K562 (cell line): Measurements from ENCODE around the gene KLC3. TPM values are rescaled to one million over a fixed set of nuclear protein-coding genes. Genes with fewer than 3 reads are reported as not detected.

Source experiments
- ATAC-seq: fragments of 200-7000 bp; cut with Tn5 transposase; 3 replicates; pipeline ENCODE4 v1.9.1; 2020; ENCODE audit warnings: moderate library complexity
- BruUV-seq: library from RNA; stranded (reverse); fragments of 400-500 nt; replicated peaks from 2 replicates; lab custom pipeline; 2021; lab: Mats Ljungman, UMichigan
- CTCF ChIA-PET: fragments of 300-600 bp; formaldehyde crosslinking; extraction: SDS; loops from one replicate; lab custom pipeline; 2021; ENCODE audit warnings: low intra/inter-chr PET ratio; lab: Yijun Ruan, JAX
- POLR2A ChIA-PET: fragments of 300-600, 350-650 bp; sonication (Branson Sonifier 250); formaldehyde crosslinking; extraction: SDS; loops from one replicate; lab custom pipeline; 2021; ENCODE audit warnings: antibody characterized with exemption, inconsistent platforms; lab: Yijun Ruan, JAX
- DNase-seq, 4 experiments: peaks; one replicate each; pipeline versions ENCODE4 v3.0.0 to v3.0.0-alpha.2; 2011 to 2018; ENCODE audit warnings: low spot score in 3 of 4, mixed read lengths in 3 of 4; ENCODE audit errors: extremely low read depth in 1 of 4
- FAIRE-seq: peaks from 2 replicates; lab custom pipeline; 2011; peaks lifted over from hg19 to GRCh38; lab: Jason Lieb, UNC
- H2AFZ ChIP-seq: 2 replicates; pipeline ENCODE4 v1.6.0; 2011; ENCODE audit warnings: low read depth, low read length, control low read depth, inconsistent platforms
- H3K27ac ChIP-seq: fragments of 200-600 bp; 3 replicates; pipeline ENCODE4 v1.8.0; 2011; ENCODE audit warnings: low read depth, mild to moderate bottlenecking, control low read depth, inconsistent platforms, low read length, moderate library complexity, mixed read lengths; ENCODE audit errors: extremely low read depth
- H3K27me3 ChIP-seq, 2 experiments: fragments of 300-600 bp in 1 of 2; 2 replicates in 1 of 2; 3 replicates in 1 of 2; pipeline versions ENCODE4 v1.6.0 to v1.8.0; 2011; ENCODE audit warnings: inconsistent platforms in 2 of 2, low read length in 2 of 2, mild to moderate bottlenecking in 1 of 2, mixed read lengths in 1 of 2, moderate library complexity in 1 of 2; ENCODE audit not compliant: control insufficient read depth in 2 of 2, insufficient read depth in 2 of 2
- H3K36me3 ChIP-seq: fragments of 300-600 bp; 3 replicates; pipeline ENCODE4 v1.8.0; 2011; ENCODE audit warnings: mild to moderate bottlenecking, low read length, inconsistent platforms; ENCODE audit not compliant: control insufficient read depth, insufficient read depth
- H3K4me1 ChIP-seq, 2 experiments: fragments of 200-600 bp in 1 of 2; replicated peaks in 1 of 2; 2 replicates in 1 of 2; 3 replicates in 1 of 2; pipeline versions ENCODE4 v1.5.1 to v1.8.0; 2011; ENCODE audit warnings: inconsistent platforms in 2 of 2, low read length in 2 of 2, mild to moderate bottlenecking in 1 of 2, mixed read lengths in 1 of 2, moderate library complexity in 1 of 2; ENCODE audit not compliant: control insufficient read depth in 2 of 2, insufficient read depth in 2 of 2
- H3K4me2 ChIP-seq: 2 replicates; pipeline ENCODE4 v1.6.1; 2011; ENCODE audit warnings: low read length, control low read depth, inconsistent platforms, mixed read lengths; ENCODE audit not compliant: insufficient read depth
- H3K4me3 ChIP-seq: fragments of 200-600 bp; sonication (generic), shearing (Covaris generic); 2 replicates; pipeline ENCODE4 v1.5.1; 2016; ENCODE audit warnings: control low read depth, inconsistent platforms
- H3K79me2 ChIP-seq: fragments of 200-600 bp; 3 replicates; pipeline ENCODE4 v1.8.0; 2011; ENCODE audit warnings: low read length, inconsistent platforms; ENCODE audit not compliant: control insufficient read depth, insufficient read depth
- H3K9ac ChIP-seq, 2 experiments: 2 replicates each; pipeline versions ENCODE4 v1.6.0 to v1.6.1; 2011; ENCODE audit warnings: low read depth in 2 of 2, low read length in 2 of 2, control low read depth in 1 of 2, inconsistent platforms in 1 of 2, mild to moderate bottlenecking in 1 of 2, mixed read lengths in 1 of 2; ENCODE audit not compliant: insufficient read depth in 1 of 2
- H3K9me1 ChIP-seq: one replicate; pipeline ENCODE4 v1.6.0; 2011; ENCODE audit warnings: inconsistent platforms, mild to moderate bottlenecking, low read length, moderate library complexity; ENCODE audit not compliant: control insufficient read depth, insufficient read depth
- H3K9me3 ChIP-seq: replicated peaks from 2 replicates; pipeline ENCODE4 v1.5.1; 2011; ENCODE audit warnings: low read depth, low read length, inconsistent platforms; ENCODE audit not compliant: control insufficient read depth, insufficient read depth
- H4K20me1 ChIP-seq: replicated peaks from 2 replicates; pipeline ENCODE4 v1.6.1; 2011; ENCODE audit warnings: low read length, inconsistent platforms, mixed read lengths; ENCODE audit not compliant: control insufficient read depth, insufficient read depth
- KDM2B ChIP-seq: fragments of 250-450 bp; sonication (Bioruptor Pico); IDR thresholded peaks from 2 replicates; pipeline ENCODE4 v1.8.0; 2021; ENCODE audit warnings: mild to moderate bottlenecking, moderate library complexity
- WGBS: fragments of 100-300 bp; shearing (Covaris generic); methylation state at CpG from one replicate; pipeline ENCODE4 v1.1.6; 2016; ENCODE audit warnings: low coverage, mixed read lengths; ENCODE audit not compliant: insufficient coverage; ENCODE audit errors: missing lambda C conversion rate; 5-methylcytosine and 5-hydroxymethylcytosine counted together
- in situ Hi-C: fragments of 300-500 bp; cut with MboI; formaldehyde crosslinking; loops from 4 replicates; pipeline ENCODE4 v1.15.0; 2018; ENCODE audit warnings: inconsistent platforms, mixed read lengths
- intact Hi-C: fragments of 100-400 bp; cut with micrococcal nuclease; formaldehyde crosslinking; loops from 2 replicates; pipeline ENCODE4 v1.14.2; 2022
- polyA plus RNA-seq, 8 experiments: library from polyadenylated mRNA; depleted of rRNA in 4 of 8; stranded (reverse) in 5 of 8; unstranded in 3 of 8; fragments of >200 nt; fragmentation: Nextera tagmentation in 2 of 8; fragmentation: Illumina TruSeq in 1 of 8; extraction: Ambion mirVana in 2 of 8; extraction: Trizol in 1 of 8; gene quantifications; 2 replicates each; pipeline versions ENCODE4 v1.2.1 to v1.2.3, GENCODE V29; 2011 to 2014; ENCODE audit warnings: inconsistent platforms in 1 of 8, missing spikeins in 1 of 8
- total RNA-seq, 7 experiments: library from RNA; depleted of rRNA in 6 of 7; stranded (reverse); fragments of >200 nt in 6 of 7; fragmentation: Illumina TruSeq in 2 of 7; extraction: Trizol in 2 of 7; gene quantifications; 2 replicates each; pipeline versions ENCODE4 v1.2.1 to v1.2.3, GENCODE V29; 2011 to 2021; ENCODE audit warnings: low replicate concordance in 1 of 7
- TF ChIP-seq, protein P1 (sequence below): IDR thresholded peaks from 2 replicates; pipeline ENCODE4 v1.6.1; 2011; ENCODE audit warnings: borderline replicate concordance, low read depth, mild to moderate bottlenecking, moderate library complexity, low read length; ENCODE audit not compliant: insufficient read depth, poor library complexity, severe bottlenecking
- TF ChIP-seq, protein P2 (sequence below): IDR thresholded peaks from 2 replicates; pipeline ENCODE4 v1.6.1; 2012; ENCODE audit warnings: low read depth, low read length, improper control_type of control experiment, borderline replicate concordance
- TF ChIP-seq, protein P3 (sequence below): sonication (generic); formaldehyde crosslinking; IDR thresholded peaks from 2 replicates; pipeline ENCODE4 v1.8.1; 2023; ENCODE audit warnings: mild to moderate bottlenecking, missing genetic modification reagents

Gene KLC3
- total and polyA plus RNA-seq, 9 of the 15 experiments (the other 6 are each of a cell fraction or from before 2014, with no cell fraction given), result 0.03 to 1.2 (median 0.59) TPM; not detected in 3

DNA sequence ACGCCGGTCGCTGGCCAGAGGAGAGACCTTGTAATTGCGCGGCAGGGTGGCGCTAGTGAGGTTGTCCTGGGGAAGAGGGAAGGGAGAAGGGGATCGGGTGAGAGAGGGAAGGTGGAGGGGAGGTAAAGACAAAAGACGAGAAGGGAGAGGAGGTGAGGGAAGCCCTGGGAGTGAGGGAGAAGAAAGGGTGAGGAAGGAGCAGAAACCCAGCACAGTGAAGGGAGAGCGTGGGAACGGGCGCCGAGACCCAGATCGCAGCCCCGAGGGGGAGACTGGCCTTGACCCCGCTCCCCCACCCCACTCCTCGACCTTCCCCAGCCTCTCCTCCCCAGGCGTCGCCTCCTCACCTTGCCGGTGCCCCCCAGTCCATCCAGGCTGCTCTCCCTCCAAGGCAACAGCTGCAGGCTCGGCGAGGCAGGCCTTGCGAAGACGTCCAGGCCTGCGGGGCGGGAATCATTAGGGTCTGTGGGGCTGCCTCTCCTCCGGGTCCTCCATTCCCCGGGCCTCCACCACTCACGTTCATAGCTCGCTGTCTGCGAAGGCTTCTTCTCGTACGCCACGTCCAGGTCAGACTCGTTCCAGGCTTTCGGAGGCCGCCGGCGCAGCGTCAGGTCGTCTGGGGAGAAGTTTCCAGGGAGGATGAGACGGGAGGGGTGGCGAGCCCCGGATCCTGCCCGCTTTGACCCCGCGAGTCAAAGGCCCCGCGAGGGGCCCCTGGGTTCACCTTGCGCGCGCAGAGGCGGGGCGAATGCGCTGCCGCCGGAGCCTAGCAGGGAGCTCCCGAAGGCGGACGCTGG lies 55.5 kb downstream of the KLC3 start:
- intact Hi-C loops (no loop called here), in situ Hi-C loops (no loop called here)
- peak in 1 of 4 experiments; percentile 3 for DNase-seq
- Histone ChIP-seq H3K4me1 (peaks cover 0 to 36% of the 10 kb centered on the region in 2 experiments; a peak in 3 of 5 replicates), H2AFZ (no peak overlapping the region), H3K9me1 (no peaks in the 10 kb centered on the region), H3K27me3 (no peaks in the 10 kb centered on the region), H3K9me3 (no peaks in the 10 kb centered on the region), H3K4me2 (no peak overlapping the region), H3K27ac (no peak overlapping the region), H3K9ac (no peak overlapping the region), H4K20me1 (no peaks in the 10 kb centered on the region), H3K79me2 (no peaks in the 10 kb centered on the region; the same call in 2 of the 3 replicates), H3K36me3 (0 out of 3 replicates have a peak, but pooled peaks cover 2% of the 10 kb centered on the region), H3K4me3 (no peak overlapping the region)
- ChIA-PET CTCF (no interaction called here), POLR2A (interaction anchor here (0.6 to 1.3 kb wide), 3 partner anchors 10 to 224 kb away, joined by 3 to 4 read pairs (median 3); no protein-coding TSS in a partner anchor)
- no peak for ATAC-seq
- no TSS peak for BruUV-seq
- FAIRE-seq, result no peak
- WGBS, result 94% methylated on average over 40 of the region's 59 CpGs
- TF ChIP-seq, protein P1, sequence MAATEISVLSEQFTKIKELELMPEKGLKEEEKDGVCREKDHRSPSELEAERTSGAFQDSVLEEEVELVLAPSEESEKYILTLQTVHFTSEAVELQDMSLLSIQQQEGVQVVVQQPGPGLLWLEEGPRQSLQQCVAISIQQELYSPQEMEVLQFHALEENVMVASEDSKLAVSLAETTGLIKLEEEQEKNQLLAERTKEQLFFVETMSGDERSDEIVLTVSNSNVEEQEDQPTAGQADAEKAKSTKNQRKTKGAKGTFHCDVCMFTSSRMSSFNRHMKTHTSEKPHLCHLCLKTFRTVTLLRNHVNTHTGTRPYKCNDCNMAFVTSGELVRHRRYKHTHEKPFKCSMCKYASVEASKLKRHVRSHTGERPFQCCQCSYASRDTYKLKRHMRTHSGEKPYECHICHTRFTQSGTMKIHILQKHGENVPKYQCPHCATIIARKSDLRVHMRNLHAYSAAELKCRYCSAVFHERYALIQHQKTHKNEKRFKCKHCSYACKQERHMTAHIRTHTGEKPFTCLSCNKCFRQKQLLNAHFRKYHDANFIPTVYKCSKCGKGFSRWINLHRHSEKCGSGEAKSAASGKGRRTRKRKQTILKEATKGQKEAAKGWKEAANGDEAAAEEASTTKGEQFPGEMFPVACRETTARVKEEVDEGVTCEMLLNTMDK, result no peak
- TF ChIP-seq, protein P2, sequence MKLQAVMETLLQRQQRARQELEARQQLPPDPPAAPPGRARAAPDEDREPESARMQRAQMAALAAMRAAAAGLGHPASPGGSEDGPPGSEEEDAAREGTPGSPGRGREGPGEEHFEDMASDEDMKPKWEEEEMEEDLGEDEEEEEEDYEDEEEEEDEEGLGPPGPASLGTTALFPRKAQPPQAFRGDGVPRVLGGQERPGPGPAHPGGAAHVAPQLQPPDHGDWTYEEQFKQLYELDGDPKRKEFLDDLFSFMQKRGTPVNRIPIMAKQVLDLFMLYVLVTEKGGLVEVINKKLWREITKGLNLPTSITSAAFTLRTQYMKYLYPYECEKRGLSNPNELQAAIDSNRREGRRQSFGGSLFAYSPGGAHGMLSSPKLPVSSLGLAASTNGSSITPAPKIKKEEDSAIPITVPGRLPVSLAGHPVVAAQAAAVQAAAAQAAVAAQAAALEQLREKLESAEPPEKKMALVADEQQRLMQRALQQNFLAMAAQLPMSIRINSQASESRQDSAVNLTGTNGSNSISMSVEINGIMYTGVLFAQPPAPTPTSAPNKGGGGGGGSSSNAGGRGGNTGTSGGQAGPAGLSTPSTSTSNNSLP, result no peak
- TF ChIP-seq, protein P3, sequence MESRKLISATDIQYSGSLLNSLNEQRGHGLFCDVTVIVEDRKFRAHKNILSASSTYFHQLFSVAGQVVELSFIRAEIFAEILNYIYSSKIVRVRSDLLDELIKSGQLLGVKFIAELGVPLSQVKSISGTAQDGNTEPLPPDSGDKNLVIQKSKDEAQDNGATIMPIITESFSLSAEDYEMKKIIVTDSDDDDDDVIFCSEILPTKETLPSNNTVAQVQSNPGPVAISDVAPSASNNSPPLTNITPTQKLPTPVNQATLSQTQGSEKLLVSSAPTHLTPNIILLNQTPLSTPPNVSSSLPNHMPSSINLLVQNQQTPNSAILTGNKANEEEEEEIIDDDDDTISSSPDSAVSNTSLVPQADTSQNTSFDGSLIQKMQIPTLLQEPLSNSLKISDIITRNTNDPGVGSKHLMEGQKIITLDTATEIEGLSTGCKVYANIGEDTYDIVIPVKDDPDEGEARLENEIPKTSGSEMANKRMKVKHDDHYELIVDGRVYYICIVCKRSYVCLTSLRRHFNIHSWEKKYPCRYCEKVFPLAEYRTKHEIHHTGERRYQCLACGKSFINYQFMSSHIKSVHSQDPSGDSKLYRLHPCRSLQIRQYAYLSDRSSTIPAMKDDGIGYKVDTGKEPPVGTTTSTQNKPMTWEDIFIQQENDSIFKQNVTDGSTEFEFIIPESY (CRISPR knock-in tag), result peak; percentile 49; the same call in 1 of the 2 replicates
- TF ChIP-seq KDM2B (CRISPR knock-in tag), result no peak
